ENCODE measurements around the gene RABGAP1L. TPM values are rescaled to one million over a fixed set of nuclear protein-coding genes. Genes with fewer than 3 reads are reported as not detected.

The RABGAP1L gene
- total and polyA plus RNA-seq, 2 of the 8 experiments (the other 6 are each of a cell fraction or from before 2014, with no cell fraction given), result 33.3 to 156 TPM

DNA sequence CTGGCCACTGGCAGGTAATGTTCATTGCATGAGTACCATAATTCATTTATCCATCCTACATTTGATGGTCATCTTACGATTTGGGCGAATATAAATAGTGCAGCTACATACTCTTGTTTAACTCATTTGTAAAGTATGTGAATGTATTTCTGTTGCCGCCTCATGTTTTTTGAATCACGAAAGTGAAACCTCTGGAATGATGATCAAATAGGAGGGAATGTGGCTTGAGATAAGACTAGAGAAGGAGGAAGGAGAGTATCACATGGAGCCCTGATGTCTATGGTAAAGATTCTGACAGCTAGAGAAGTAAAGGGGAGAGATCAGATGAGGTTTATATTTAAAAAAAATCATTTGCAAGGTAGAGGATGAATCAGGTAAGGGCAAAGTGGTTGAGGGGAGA, 855.9 kb downstream of the RABGAP1L start (continued):
- TF ChIP-seq HDAC2 (IDR thresholded peaks at IDR 0.05; ENCODE audit: borderline replicate concordance in 1 of 2, low read depth in 2 of 2, low read length in 2 of 2) (no peak), RBBP5 (IDR thresholded peaks at IDR 0.05; ENCODE audit: borderline replicate concordance, low read depth, low read length) (no peak)

All from H1 (cell line).